T-helper 1 cell treated with Interleukin-12 subunit alpha and Interleukin-12 subunit beta and Interleukin-4 antibody, amounts not matched to agents 30 μg/mL and 1 μg/mL, for 36 hours (primary cell): Measurements from ENCODE around the gene CALB2.
"Not testable (repeated sequence)": the region's sequence is repeated elsewhere in the genome, so short reads cannot be mapped to it uniquely, and the experiment has no call there.

Source experiments
- H3K27ac Mint-ChIP-seq: one replicate; pipeline ENCODE4 v1.8.0; 2021; ENCODE audit warnings: mild to moderate bottlenecking, mixed read lengths
- H3K27me3 Mint-ChIP-seq: one replicate; pipeline ENCODE4 v1.8.0; 2021; ENCODE audit warnings: low read depth, mixed read lengths
- H3K36me3 Mint-ChIP-seq: one replicate; pipeline ENCODE4 v1.8.0; 2021; ENCODE audit warnings: low read depth, mixed read lengths
- H3K4me1 Mint-ChIP-seq: one replicate; pipeline ENCODE4 v1.8.0; 2021; ENCODE audit warnings: low read depth, mixed read lengths
- H3K4me3 Mint-ChIP-seq: one replicate; pipeline ENCODE4 v1.8.0; 2021; ENCODE audit warnings: mild to moderate bottlenecking, moderate library complexity, mixed read lengths
- H3K9me3 Mint-ChIP-seq: one replicate; pipeline ENCODE4 v1.8.0; 2021; ENCODE audit warnings: mixed read lengths

CALB2 gene

GRCh38 chr16:71358464-71358998 lies at the start of gene CALB2:
Gene CALB2, plus strand, starts transcription at chr16:71358723. Its CDS starts 70 bp downstream, at chr16:71358793.
- Mint-ChIP-seq H3K36me3 (no peaks in the 10 kb centered on the region), H3K27me3 (peaks cover 8% of the 10 kb centered on the region), H3K4me3 (no peak within 1 kb of the TSS), H3K9me3 (no peaks in the 10 kb centered on the region), H3K4me1 (no peaks in the 10 kb centered on the region), H3K27ac (no peak within 1 kb of the TSS)

- no peaks in the 10 kb centered on the region for H3K36me3 Mint-ChIP-seq
- H3K4me3 Mint-ChIP-seq: no peak overlapping the region
- H3K4me1 Mint-ChIP-seq: no peaks in the 10 kb centered on the region
- no peak overlapping the region for H3K27ac Mint-ChIP-seq
- no peaks in the 10 kb centered on the region for H3K9me3 Mint-ChIP-seq
- H3K27me3 Mint-ChIP-seq: peaks cover 4% of the 10 kb centered on the region
Observed at GRCh38 chr16:71311553-71312158, 46.9 kb upstream of the CALB2 start.

- H3K27ac Mint-ChIP-seq, H3K4me1 Mint-ChIP-seq, H3K9me3 Mint-ChIP-seq, H3K27me3 Mint-ChIP-seq, H3K4me3 Mint-ChIP-seq, H3K36me3 Mint-ChIP-seq: not testable (repeated sequence)
Observed at GRCh38 chr16:71313591-71313990, 44.9 kb upstream of the CALB2 start.

GRCh38 chr16:71315269-71315668 lies 43.3 kb upstream of the CALB2 start:
- Mint-ChIP-seq H3K27me3 (no peaks in the 10 kb centered on the region), H3K36me3 (no peaks in the 10 kb centered on the region), H3K4me3 (no peak overlapping the region), H3K4me1 (no peaks in the 10 kb centered on the region), H3K9me3 (no peaks in the 10 kb centered on the region), H3K27ac (no peak overlapping the region)

- Mint-ChIP-seq H3K27me3 (no peaks in the 10 kb centered on the region), H3K9me3 (no peaks in the 10 kb centered on the region), H3K27ac (no peak overlapping the region), H3K4me3 (no peak overlapping the region), H3K4me1 (no peaks in the 10 kb centered on the region), H3K36me3 (no peaks in the 10 kb centered on the region)
Observed at GRCh38 chr16:71319999-71320398, 38.5 kb upstream of the CALB2 start.

GRCh38 chr16:71327720-71328119 lies 30.8 kb upstream of the CALB2 start:
- Mint-ChIP-seq H3K4me1 (no peaks in the 10 kb centered on the region), H3K36me3 (no peaks in the 10 kb centered on the region), H3K27me3 (no peaks in the 10 kb centered on the region), H3K4me3 (no peak overlapping the region), H3K27ac (no peak overlapping the region), H3K9me3 (no peaks in the 10 kb centered on the region)

GRCh38 chr16:71328151-71328550 lies 30.4 kb upstream of the CALB2 start:
- H3K4me3 Mint-ChIP-seq: no peak overlapping the region
- H3K27ac Mint-ChIP-seq: no peak overlapping the region
- no peaks in the 10 kb centered on the region for H3K36me3 Mint-ChIP-seq
- H3K9me3 Mint-ChIP-seq: no peaks in the 10 kb centered on the region
- H3K27me3 Mint-ChIP-seq: no peaks in the 10 kb centered on the region
- H3K4me1 Mint-ChIP-seq: no peaks in the 10 kb centered on the region

GRCh38 chr16:71337631-71338030 lies 20.9 kb upstream of the CALB2 start:
- Mint-ChIP-seq H3K9me3 (no peaks in the 10 kb centered on the region), H3K36me3 (no peaks in the 10 kb centered on the region), H3K4me1 (peaks cover 2% of the 10 kb centered on the region), H3K27ac (no peak overlapping the region), H3K4me3 (no peak overlapping the region), H3K27me3 (no peaks in the 10 kb centered on the region)

- H3K36me3 Mint-ChIP-seq: no peaks in the 10 kb centered on the region
- H3K9me3 Mint-ChIP-seq: no peaks in the 10 kb centered on the region
- no peak overlapping the region for H3K27ac Mint-ChIP-seq
- peaks cover 2% of the 10 kb centered on the region for H3K4me1 Mint-ChIP-seq
- no peaks in the 10 kb centered on the region for H3K27me3 Mint-ChIP-seq
- H3K4me3 Mint-ChIP-seq: no peak overlapping the region
Observed at GRCh38 chr16:71338193-71338592, 20.3 kb upstream of the CALB2 start.

GRCh38 chr16:71338632-71339031 lies 19.9 kb upstream of the CALB2 start:
- Mint-ChIP-seq H3K4me3 (no peak overlapping the region), H3K9me3 (no peaks in the 10 kb centered on the region), H3K27ac (no peak overlapping the region), H3K27me3 (no peaks in the 10 kb centered on the region), H3K36me3 (no peaks in the 10 kb centered on the region), H3K4me1 (peaks cover 2% of the 10 kb centered on the region)

GRCh38 chr16:71339236-71340171 lies 19.0 kb upstream of the CALB2 start:
- Mint-ChIP-seq H3K9me3 (no peaks in the 10 kb centered on the region), H3K4me3 (no peak overlapping the region), H3K36me3 (no peaks in the 10 kb centered on the region), H3K4me1 (peaks cover 2% of the 10 kb centered on the region), H3K27me3 (no peaks in the 10 kb centered on the region), H3K27ac (no peak overlapping the region)

- H3K27ac Mint-ChIP-seq: no peak overlapping the region
- no peak overlapping the region for H3K4me3 Mint-ChIP-seq
- H3K9me3 Mint-ChIP-seq: no peaks in the 10 kb centered on the region
- H3K4me1 Mint-ChIP-seq: peaks cover 2% of the 10 kb centered on the region
- no peaks in the 10 kb centered on the region for H3K27me3 Mint-ChIP-seq
- H3K36me3 Mint-ChIP-seq: no peaks in the 10 kb centered on the region
Observed at GRCh38 chr16:71340406-71340805, 18.1 kb upstream of the CALB2 start.

GRCh38 chr16:71341881-71342280 lies 16.6 kb upstream of the CALB2 start:
- H3K36me3 Mint-ChIP-seq: no peaks in the 10 kb centered on the region
- no peak overlapping the region for H3K4me3 Mint-ChIP-seq
- no peak overlapping the region for H3K27ac Mint-ChIP-seq
- H3K4me1 Mint-ChIP-seq: peaks cover 2% of the 10 kb centered on the region
- no peaks in the 10 kb centered on the region for H3K27me3 Mint-ChIP-seq
- H3K9me3 Mint-ChIP-seq: no peaks in the 10 kb centered on the region

GRCh38 chr16:71343078-71343477 lies 15.4 kb upstream of the CALB2 start:
- H3K4me3 Mint-ChIP-seq: no peak overlapping the region
- peaks cover 2% of the 10 kb centered on the region for H3K4me1 Mint-ChIP-seq
- H3K36me3 Mint-ChIP-seq: no peaks in the 10 kb centered on the region
- no peaks in the 10 kb centered on the region for H3K9me3 Mint-ChIP-seq
- no peaks in the 10 kb centered on the region for H3K27me3 Mint-ChIP-seq
- H3K27ac Mint-ChIP-seq: no peak overlapping the region

GRCh38 chr16:71344315-71344905 lies 14.1 kb upstream of the CALB2 start:
- H3K4me1 Mint-ChIP-seq: no peaks in the 10 kb centered on the region
- H3K4me3 Mint-ChIP-seq: no peak overlapping the region
- H3K36me3 Mint-ChIP-seq: no peaks in the 10 kb centered on the region
- no peaks in the 10 kb centered on the region for H3K9me3 Mint-ChIP-seq
- no peak overlapping the region for H3K27ac Mint-ChIP-seq
- no peaks in the 10 kb centered on the region for H3K27me3 Mint-ChIP-seq
